Measurements from ENCODE around the gene NAV3. TPM values are rescaled to one million over a fixed set of nuclear protein-coding genes. Genes with fewer than 3 reads are reported as not detected.

Gene NAV3
- total and polyA plus RNA-seq, 2 donors (not counting 1 experiment from before 2014, with no cell fraction given) = not detected

DNA sequence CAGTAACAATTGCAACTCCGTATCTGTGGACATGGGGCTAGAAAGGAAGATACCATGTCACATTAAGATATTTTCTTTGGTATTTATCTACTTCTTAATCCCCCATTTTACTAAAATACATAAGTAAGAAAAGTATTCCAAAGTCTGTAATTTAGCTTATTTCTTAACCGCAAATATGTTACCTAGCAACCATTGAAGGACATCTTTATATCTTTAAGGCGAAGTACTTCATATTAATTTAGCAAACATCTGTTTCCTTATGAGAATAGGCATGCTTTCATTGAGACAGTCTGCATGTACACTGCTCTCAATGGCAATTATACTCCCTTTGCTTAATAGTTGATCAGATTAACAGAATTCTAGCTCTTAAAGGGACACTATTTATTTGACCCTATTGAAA is 88.8 kb downstream of the NAV3 start:
- no peak overlapping the region for H3K9ac ChIP-seq (ENCODE audit: low read length)
- no peaks in the 10 kb centered on the region for H3K9me3 ChIP-seq (ENCODE audit: control extremely low read depth in 1 of 3, control insufficient read depth in 2 of 3, insufficient read depth in 1 of 3, low read length in 2 of 3)
- no CpG with 5 or more reads among the region's 3 CpGs for WGBS (ENCODE audit: insufficient coverage)
- H3K4me2 ChIP-seq (replicated peaks; ENCODE audit: low read depth, low read length, poor library complexity, severe bottlenecking) = no peak overlapping the region
- H3K4me3 ChIP-seq (ENCODE audit: control extremely low read depth in 1 of 5, extremely low read depth in 1 of 5, insufficient read depth in 1 of 5, low read depth in 2 of 5, low read length in 4 of 5) = no peak overlapping the region
- no peak for DNase-seq
- H3K27ac ChIP-seq (ENCODE audit: low read length in 2 of 2) = no peak overlapping the region
- Mint-ChIP-seq H3K4me3 (no peak overlapping the region), H3K9me3 (ENCODE audit: insufficient read depth) (no peaks in the 10 kb centered on the region), H3K4me1 (no peaks in the 10 kb centered on the region), H3K27ac (no peak overlapping the region), H3K27me3 (peaks cover 4% of the 10 kb centered on the region)
- H3K27me3 ChIP-seq (replicated peaks in 1 of 4; ENCODE audit: control extremely low read depth in 1 of 4, control insufficient read depth in 3 of 4, insufficient read depth in 4 of 4, low read length in 3 of 4) = no peaks in the 10 kb centered on the region
- H2AFZ ChIP-seq (ENCODE audit: insufficient read depth, low read depth, low read length, poor library complexity, severe bottlenecking) = no peak overlapping the region
- H3K4me1 ChIP-seq (ENCODE audit: control insufficient read depth in 2 of 2, insufficient read depth in 2 of 2, low read length in 2 of 2) = no peaks in the 10 kb centered on the region
- intact Hi-C loops (cut with micrococcal nuclease) = no loop called here
- POLR2A ChIA-PET = no interaction called here
- TF ChIP-seq, protein P1, sequence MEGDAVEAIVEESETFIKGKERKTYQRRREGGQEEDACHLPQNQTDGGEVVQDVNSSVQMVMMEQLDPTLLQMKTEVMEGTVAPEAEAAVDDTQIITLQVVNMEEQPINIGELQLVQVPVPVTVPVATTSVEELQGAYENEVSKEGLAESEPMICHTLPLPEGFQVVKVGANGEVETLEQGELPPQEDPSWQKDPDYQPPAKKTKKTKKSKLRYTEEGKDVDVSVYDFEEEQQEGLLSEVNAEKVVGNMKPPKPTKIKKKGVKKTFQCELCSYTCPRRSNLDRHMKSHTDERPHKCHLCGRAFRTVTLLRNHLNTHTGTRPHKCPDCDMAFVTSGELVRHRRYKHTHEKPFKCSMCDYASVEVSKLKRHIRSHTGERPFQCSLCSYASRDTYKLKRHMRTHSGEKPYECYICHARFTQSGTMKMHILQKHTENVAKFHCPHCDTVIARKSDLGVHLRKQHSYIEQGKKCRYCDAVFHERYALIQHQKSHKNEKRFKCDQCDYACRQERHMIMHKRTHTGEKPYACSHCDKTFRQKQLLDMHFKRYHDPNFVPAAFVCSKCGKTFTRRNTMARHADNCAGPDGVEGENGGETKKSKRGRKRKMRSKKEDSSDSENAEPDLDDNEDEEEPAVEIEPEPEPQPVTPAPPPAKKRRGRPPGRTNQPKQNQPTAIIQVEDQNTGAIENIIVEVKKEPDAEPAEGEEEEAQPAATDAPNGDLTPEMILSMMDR (IDR thresholded peaks at IDR 0.05) = no peak
- no peak for TF ChIP-seq EZH2 (IDR thresholded peaks at IDR 0.05; ENCODE audit: borderline replicate concordance, insufficient read depth, low read depth, low read length, poor library complexity, severe bottlenecking)
- no peaks in the 10 kb centered on the region for H3K36me3 ChIP-seq (replicated peaks in 1 of 2; ENCODE audit: control extremely low read depth in 1 of 2, control insufficient read depth in 1 of 2, extremely low read depth in 1 of 2, insufficient read depth in 2 of 2, low read length in 1 of 2)
- CTCF ChIA-PET = no interaction called here
- no peak for ATAC-seq (ENCODE audit: low read depth)
- H4K20me1 ChIP-seq (ENCODE audit: control insufficient read depth, insufficient read depth, low read length, poor library complexity, severe bottlenecking) = no peaks in the 10 kb centered on the region
- H3K79me2 ChIP-seq (ENCODE audit: control insufficient read depth, insufficient read depth, low read length) = no peaks in the 10 kb centered on the region

DNA sequence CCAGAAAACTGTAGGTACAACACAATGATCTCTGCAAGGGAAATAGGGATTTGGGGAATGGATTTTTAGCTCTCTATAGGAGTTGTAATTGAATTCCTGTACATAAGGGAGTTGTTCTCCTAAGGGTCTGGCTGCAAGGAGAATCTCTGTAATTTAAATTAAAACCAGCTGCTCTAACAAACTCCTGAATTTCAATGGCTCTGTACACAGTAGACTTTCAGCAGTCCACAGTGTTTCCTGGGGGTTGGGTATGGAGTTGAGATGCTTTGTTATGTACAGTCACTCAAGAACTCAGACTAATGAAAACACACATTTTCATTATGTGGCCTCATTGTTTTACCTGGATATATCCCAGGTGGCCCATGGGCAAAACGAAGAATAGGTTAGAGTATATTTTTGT is 93.2 kb downstream of the NAV3 start:
- H3K27ac Mint-ChIP-seq = no peak overlapping the region
- TF ChIP-seq EZH2 (IDR thresholded peaks at IDR 0.05; ENCODE audit: borderline replicate concordance, insufficient read depth, low read depth, low read length, poor library complexity, severe bottlenecking) = no peak
- TF ChIP-seq, protein P1 (IDR thresholded peaks at IDR 0.05) = no peak
- H3K4me3 ChIP-seq (ENCODE audit: control extremely low read depth in 1 of 5, extremely low read depth in 1 of 5, insufficient read depth in 1 of 5, low read depth in 2 of 5, low read length in 4 of 5) = no peak overlapping the region
- ATAC-seq (ENCODE audit: low read depth) (no peak), DNase-seq (no peak)
- H2AFZ ChIP-seq (ENCODE audit: insufficient read depth, low read depth, low read length, poor library complexity, severe bottlenecking) = no peak overlapping the region
- H3K4me1 Mint-ChIP-seq = peaks cover 2% of the 10 kb centered on the region
- ChIA-PET CTCF (no interaction called here), POLR2A (no interaction called here)
- H3K9me3 Mint-ChIP-seq (ENCODE audit: insufficient read depth) = no peaks in the 10 kb centered on the region
- intact Hi-C loops (cut with micrococcal nuclease) = loop anchor here (2.0 kb wide), 1 partner anchor 875 kb away; no protein-coding TSS in a partner anchor
- H3K36me3 ChIP-seq (replicated peaks in 1 of 2; ENCODE audit: control extremely low read depth in 1 of 2, control insufficient read depth in 1 of 2, extremely low read depth in 1 of 2, insufficient read depth in 2 of 2, low read length in 1 of 2) = no peaks in the 10 kb centered on the region
- no peak overlapping the region for H3K4me2 ChIP-seq (replicated peaks; ENCODE audit: low read depth, low read length, poor library complexity, severe bottlenecking)
- no peak overlapping the region for H3K4me3 Mint-ChIP-seq
- H3K9me3 ChIP-seq (ENCODE audit: control extremely low read depth in 1 of 3, control insufficient read depth in 2 of 3, insufficient read depth in 1 of 3, low read length in 2 of 3) = no peaks in the 10 kb centered on the region
- no peaks in the 10 kb centered on the region for H3K27me3 Mint-ChIP-seq
- H3K27me3 ChIP-seq (replicated peaks in 1 of 4; ENCODE audit: control extremely low read depth in 1 of 4, control insufficient read depth in 3 of 4, insufficient read depth in 4 of 4, low read length in 3 of 4) = no peaks in the 10 kb centered on the region
- no peaks in the 10 kb centered on the region for H4K20me1 ChIP-seq (ENCODE audit: control insufficient read depth, insufficient read depth, low read length, poor library complexity, severe bottlenecking)
- no peak overlapping the region for H3K9ac ChIP-seq (ENCODE audit: low read length)
- H3K4me1 ChIP-seq (ENCODE audit: control insufficient read depth in 2 of 2, insufficient read depth in 2 of 2, low read length in 2 of 2) = no peaks in the 10 kb centered on the region
- H3K27ac ChIP-seq (ENCODE audit: low read length in 2 of 2) = no peak overlapping the region
- WGBS (ENCODE audit: insufficient coverage) = no CpG with 5 or more reads among the region's 1 CpG
- H3K79me2 ChIP-seq (ENCODE audit: control insufficient read depth, insufficient read depth, low read length) = no peaks in the 10 kb centered on the region
